Activated naive CD8-positive, alpha-beta T cell treated with anti-CD3 and anti-CD28 coated beads, Interleukin-2, amount 50 U/mL, for 16 hours (primary cell): Measurements from ENCODE around the gene CHRNB4.
"Not testable (repeated sequence)": the region's sequence is repeated elsewhere in the genome, so short reads cannot be mapped to it uniquely, and the experiment has no call there.

Source experiments
- DNase-seq: peaks from one replicate; pipeline ENCODE4 v3.0.0-alpha.2; 2020; ENCODE audit warnings: low read depth, low spot score

Gene CHRNB4

DNA sequence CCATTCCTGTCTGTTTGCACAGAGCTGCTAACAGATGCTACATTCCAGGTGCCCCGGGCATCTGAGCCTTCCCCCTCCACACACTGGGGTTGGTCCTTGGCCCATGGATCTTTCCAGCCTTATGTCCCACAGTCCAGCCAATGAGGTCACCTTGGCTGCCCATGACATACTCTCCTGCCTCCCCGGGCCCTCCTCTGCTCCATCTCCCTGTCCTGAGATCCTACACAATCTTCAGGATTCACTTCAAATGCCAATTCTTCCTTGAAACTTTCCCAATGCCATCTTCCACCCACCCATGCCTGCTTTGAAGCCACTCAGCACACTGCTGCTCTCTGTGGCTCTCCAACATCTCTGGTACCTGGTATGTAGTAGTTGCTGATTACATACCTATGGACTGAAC is 24.5 kb downstream of the CHRNB4 start:
- DNase-seq, result no peak

DNA sequence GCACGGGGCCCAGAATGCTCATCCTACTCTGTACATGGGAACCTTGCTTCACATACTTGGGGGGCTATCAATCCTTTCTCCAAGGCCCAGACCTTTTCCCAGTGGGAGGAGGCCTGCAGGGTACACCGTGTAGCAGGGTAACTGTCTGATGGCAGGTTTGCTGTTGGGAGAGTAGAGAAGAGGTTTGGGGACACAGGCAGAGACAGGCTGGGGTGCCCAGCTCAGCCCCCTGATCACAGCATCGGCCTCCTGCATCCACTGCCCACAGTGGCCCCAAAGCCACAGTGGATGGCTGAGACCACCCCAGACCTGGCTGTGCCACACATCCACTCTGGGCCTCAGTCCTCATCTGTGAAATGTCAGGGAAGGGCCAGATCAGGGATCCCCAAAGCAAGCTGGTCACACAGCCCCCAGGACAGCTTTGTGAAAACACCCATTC is 25.8 kb downstream of the CHRNB4 start:
- no peak for DNase-seq

- DNase-seq, result no peak
Measured at GRCh38 chr15:78614021-78614420, 27.0 kb downstream of the CHRNB4 start.

DNA sequence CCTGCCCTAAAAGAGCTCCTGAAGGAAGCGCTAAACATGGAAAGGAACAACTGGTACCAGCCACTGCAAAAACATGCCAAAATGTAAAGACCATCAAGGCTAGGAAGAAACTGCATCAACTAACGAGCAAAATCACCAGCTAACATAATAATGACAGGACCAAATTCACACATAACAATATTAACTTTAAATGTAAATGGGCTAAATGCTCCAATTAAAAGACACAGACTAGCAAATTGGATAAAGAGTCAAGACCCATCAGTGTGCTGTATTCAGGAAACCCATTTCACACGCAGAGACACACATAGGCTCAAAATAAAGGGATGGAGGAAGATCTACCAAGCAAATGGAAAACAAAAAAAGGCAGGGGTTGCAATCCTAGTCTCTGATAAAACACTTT is 31.5 kb downstream of the CHRNB4 start:
- DNase-seq, result not testable (repeated sequence)

- DNase-seq, result no peak
Measured at GRCh38 chr15:78605680-78606079, 35.3 kb downstream of the CHRNB4 start.

DNA sequence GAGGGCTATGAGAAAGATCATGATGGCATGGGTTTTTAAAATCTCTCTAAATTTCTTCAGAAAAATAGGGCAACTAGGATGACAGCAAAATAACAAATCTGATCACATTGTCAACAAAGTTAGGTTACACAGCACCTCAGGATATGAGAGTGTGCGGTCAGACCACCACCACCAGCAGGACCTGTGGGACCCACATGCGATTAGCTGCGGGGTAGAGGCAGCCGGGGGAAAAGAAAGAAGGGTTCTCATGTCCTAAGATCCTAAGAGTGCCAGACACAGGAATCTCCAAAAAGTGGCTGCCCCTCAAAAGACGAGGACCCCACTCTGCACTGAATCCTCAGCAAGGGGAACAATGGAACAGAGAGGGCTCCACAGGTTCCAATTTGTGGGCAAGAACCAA is 35.8 kb downstream of the CHRNB4 start:
- DNase-seq, result no peak

GRCh38 chr15:78604420-78604819 is 36.6 kb downstream of the CHRNB4 start:
- no peak for DNase-seq

DNA sequence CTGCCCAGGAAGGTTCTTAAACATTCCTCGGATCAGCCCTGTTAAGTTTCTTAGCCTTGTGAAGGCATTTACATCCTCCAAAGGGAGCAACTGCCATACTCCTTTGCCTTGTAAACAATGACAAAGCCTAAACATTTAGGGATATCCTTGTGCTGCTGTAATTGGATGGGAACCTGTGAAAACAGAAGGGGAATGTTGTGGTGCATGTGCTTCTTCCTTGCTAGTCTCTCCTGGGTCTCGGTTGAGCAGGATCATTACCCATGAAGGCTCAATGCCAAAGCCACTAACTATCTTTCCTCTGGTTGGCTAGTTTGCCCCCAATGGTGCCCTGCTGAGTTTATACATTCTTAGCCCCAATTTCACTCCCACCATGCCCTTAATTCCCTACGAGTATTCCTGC is 37.5 kb downstream of the CHRNB4 start:
- DNase-seq, result no peak

DNA sequence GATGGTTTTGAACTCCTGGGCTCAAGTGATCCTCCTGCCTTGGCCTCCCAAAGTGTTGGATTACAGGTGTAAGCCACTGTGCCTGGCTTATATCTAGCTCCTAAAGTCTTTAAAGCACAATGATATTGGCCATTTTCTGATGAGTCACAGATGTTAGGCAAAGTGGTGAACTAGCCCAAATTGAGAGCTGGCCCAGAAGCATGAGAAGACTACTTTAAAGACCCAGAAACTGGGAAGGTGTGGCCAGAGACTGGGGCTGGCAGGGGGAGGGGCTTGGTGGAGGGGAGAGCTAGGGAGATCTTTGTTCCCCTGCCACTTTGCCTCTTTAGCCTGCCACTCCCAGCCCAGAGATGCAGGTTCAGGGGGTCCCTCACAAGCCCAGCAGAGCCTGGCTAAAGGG is 41.8 kb downstream of the CHRNB4 start:
- DNase-seq, result no peak

DNA sequence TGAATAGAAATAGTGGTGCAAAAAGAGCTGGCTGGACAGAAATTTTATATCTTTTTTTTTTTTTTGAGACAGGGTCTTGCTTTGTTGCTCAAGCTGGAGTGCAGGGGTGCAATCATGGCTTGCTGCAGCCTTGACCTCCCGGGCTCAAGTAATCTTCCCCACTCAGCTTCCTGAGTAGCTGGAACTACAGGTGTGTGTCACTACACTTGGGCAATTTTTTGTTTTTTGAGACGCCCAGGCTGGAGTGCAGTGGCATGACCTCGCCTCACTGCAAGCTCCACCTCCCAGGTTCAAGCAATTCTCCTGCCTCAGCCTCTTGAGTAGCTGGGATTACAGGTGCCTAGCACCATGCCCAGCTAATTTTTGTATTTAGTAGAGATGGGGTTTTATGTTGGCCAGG is 42.7 kb downstream of the CHRNB4 start:
- no peak for DNase-seq

- DNase-seq, result no peak
Measured at GRCh38 chr15:78597583-78597982, 43.4 kb downstream of the CHRNB4 start.

GRCh38 chr15:78574944-78575343 is 66.1 kb downstream of the CHRNB4 start:
- DNase-seq, result no peak
